ENCODE measurements around the gene TLE2.
"Not testable (repeated sequence)": the region's sequence is repeated elsewhere in the genome, so short reads cannot be mapped to it uniquely, and the experiment has no call there.

DNA sequence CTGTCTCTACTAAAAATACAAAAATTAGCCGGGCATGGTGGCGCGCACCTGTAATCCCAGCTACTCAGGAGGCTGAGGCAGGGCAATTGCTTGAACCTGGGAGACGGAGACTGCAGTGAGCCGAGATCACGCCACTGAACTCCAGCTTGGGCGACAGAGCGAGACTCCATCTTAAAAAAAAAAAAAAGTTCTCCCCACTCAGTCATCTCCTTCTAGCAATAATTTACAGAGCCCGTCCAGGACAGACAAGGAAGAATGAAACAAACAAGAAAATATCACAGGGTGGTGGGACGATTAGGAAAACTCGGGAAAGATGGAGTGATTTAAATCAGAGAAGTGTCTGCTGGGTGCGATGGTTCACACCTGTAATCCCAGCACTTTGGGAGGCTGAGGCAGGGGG, 65.4 kb downstream of the TLE2 start:
- TF ChIP-seq, protein P1, sequence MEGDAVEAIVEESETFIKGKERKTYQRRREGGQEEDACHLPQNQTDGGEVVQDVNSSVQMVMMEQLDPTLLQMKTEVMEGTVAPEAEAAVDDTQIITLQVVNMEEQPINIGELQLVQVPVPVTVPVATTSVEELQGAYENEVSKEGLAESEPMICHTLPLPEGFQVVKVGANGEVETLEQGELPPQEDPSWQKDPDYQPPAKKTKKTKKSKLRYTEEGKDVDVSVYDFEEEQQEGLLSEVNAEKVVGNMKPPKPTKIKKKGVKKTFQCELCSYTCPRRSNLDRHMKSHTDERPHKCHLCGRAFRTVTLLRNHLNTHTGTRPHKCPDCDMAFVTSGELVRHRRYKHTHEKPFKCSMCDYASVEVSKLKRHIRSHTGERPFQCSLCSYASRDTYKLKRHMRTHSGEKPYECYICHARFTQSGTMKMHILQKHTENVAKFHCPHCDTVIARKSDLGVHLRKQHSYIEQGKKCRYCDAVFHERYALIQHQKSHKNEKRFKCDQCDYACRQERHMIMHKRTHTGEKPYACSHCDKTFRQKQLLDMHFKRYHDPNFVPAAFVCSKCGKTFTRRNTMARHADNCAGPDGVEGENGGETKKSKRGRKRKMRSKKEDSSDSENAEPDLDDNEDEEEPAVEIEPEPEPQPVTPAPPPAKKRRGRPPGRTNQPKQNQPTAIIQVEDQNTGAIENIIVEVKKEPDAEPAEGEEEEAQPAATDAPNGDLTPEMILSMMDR (IDR thresholded peaks at IDR 0.05; ENCODE audit: low read depth, low read length), result not testable (repeated sequence)
- not testable (repeated sequence) for TF ChIP-seq EZH2phosphoT487 (IDR thresholded peaks at IDR 0.05; ENCODE audit: low read depth)

All from OCI-LY3 (cell line).